T-helper 17 cell (primary cell): ENCODE measurements around the gene IL6. TPM values are rescaled to one million over a fixed set of nuclear protein-coding genes. Genes with fewer than 3 reads are reported as not detected.
"Not testable (repeated sequence)": the region's sequence is repeated elsewhere in the genome, so short reads cannot be mapped to it uniquely, and the experiment has no call there.

Experiments used
- ATAC-seq: fragments of 150-1000 bp; cut with Tn5 transposase; 2 replicates; pipeline ENCODE4 v1.10.0; 2021; ENCODE audit warnings: mild to moderate bottlenecking, moderate library complexity
- DNase-seq, 3 donors: peaks; one replicate each; pipeline versions ENCODE4 v3.0.0 to v3.0.0-alpha.2; 2020 to 2021
- H3K9me3 ChIP-seq: one replicate; pipeline ENCODE4 v1.7.0; 2013; ENCODE audit warnings: low read length, mild to moderate bottlenecking; ENCODE audit not compliant: control insufficient read depth, poor library complexity, severe bottlenecking
- H3K27ac Mint-ChIP-seq: one replicate; pipeline ENCODE4 v1.8.0; 2022; ENCODE audit warnings: mild to moderate bottlenecking, moderate library complexity, mixed read lengths
- H3K27me3 Mint-ChIP-seq: one replicate; pipeline ENCODE4 v1.8.0; 2022; ENCODE audit warnings: mixed read lengths
- H3K36me3 Mint-ChIP-seq: one replicate; pipeline ENCODE4 v1.8.0; 2022; ENCODE audit warnings: low read depth, mixed read lengths
- H3K4me1 Mint-ChIP-seq: one replicate; pipeline ENCODE4 v1.8.0; 2022; ENCODE audit warnings: mild to moderate bottlenecking, mixed read lengths
- H3K4me3 Mint-ChIP-seq: one replicate; pipeline ENCODE4 v1.8.0; 2022; ENCODE audit warnings: mild to moderate bottlenecking, moderate library complexity, mixed read lengths
- total RNA-seq, 4 donors: library from RNA in 2 of 4; stranded (reverse) in 2 of 4; gene quantifications; one replicate each; pipeline ENCODE4 v1.2.3 and lab custom pipeline; 2022 to 2026

IL6 gene
- total RNA-seq, 2 donors from 2014 or later, result 0.57 to 1.5 TPM

- H3K36me3 Mint-ChIP-seq, result no peaks in the 10 kb centered on the region
- H3K9me3 ChIP-seq, result no peaks in the 10 kb centered on the region
- peaks cover 38% of the 10 kb centered on the region for H3K4me1 Mint-ChIP-seq
- peaks cover 6% of the 10 kb centered on the region for H3K27me3 Mint-ChIP-seq
- peak overlapping the region; percentile 72 for H3K27ac Mint-ChIP-seq
- H3K4me3 Mint-ChIP-seq, result peak overlapping the region; percentile 25
- DNase-seq (no peak), ATAC-seq (peak; percentile 66)
These were observed 30.3 kb upstream of the IL6 start for GRCh38 chr7:22696541-22697228.

DNA sequence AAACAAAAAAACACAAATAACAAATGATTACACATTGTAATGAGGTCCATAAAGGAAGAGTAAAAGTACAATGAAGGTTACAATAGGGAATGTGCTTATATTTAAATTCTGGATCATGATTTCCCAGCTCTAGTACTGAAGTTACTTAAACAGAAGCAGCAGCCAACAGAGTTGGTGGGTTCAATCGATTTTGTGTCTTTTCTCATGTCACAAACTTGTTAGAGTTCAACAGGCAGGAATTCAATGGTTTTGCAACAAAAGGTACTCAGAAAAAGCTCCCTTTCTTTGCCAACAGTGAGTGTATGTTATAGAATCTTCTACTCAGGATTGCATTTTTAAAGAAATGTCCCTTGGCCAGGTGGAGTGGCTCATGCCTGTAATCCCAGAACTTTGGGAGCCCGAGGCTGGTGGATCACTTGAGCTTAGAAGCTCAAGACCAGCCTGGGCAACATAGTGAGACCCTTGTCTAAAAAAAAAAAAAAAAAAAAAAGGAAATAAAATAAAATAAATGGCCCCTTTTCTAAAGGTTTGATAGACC lies 29.6 kb upstream of the IL6 start:
- Mint-ChIP-seq H3K27me3 (peaks cover 6% of the 10 kb centered on the region), H3K4me1 (peaks cover 38% of the 10 kb centered on the region), H3K36me3 (no peaks in the 10 kb centered on the region), H3K27ac (peak overlapping the region; percentile 88), H3K4me3 (no peak overlapping the region)
- no peaks in the 10 kb centered on the region for H3K9me3 ChIP-seq
- ATAC-seq (no peak), DNase-seq (no peak)

DNA sequence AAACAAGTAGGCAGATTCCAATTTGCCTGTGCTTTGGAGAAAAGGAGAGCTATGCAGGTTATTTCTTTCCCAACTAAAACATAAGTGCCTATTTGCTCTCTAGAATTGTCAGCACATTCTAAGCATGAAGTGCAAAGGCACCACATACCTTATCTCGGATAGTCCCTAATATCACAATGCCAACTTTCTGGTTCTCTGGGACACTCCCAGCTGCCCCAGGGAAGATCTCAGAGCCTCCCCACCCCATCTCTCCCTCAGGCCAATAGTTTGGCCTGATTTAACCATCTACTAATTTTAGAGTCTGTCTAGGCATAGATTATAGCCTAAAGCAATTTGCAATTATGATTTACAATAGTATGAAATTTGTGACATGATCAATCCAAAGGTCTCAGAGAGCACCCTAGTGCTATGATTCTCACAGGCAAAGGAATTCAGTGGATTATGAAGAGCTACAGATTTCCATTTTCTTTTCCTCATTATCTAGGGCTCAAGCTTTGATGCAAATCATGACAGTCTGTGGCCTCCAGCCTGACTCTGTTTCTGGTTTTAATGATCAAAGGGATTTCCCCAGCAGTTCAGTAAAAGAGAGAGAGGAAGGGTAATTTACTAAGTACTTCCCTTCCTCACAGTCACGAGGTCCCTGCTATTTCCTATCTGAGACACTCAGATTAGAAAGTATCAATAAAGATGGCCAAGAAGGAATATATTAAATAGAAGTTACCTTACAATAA lies 29.0 kb upstream of the IL6 start:
- peak; percentile 88 for ATAC-seq
- Mint-ChIP-seq H3K27ac (peak overlapping the region; percentile 88), H3K4me1 (peaks cover 38% of the 10 kb centered on the region), H3K4me3 (peak overlapping the region; percentile 42), H3K36me3 (no peaks in the 10 kb centered on the region), H3K27me3 (peaks cover 4% of the 10 kb centered on the region)
- H3K9me3 ChIP-seq, result no peaks in the 10 kb centered on the region
- DNase-seq, result no peak

GRCh38 chr7:22698767-22699166 lies 28.2 kb upstream of the IL6 start:
- H3K4me3 Mint-ChIP-seq, result peak overlapping the region; percentile 42
- peaks cover 4% of the 10 kb centered on the region for H3K27me3 Mint-ChIP-seq
- peak overlapping the region; percentile 88 for H3K27ac Mint-ChIP-seq
- no peak for DNase-seq
- peaks cover 38% of the 10 kb centered on the region for H3K4me1 Mint-ChIP-seq
- ATAC-seq, result no peak
- no peaks in the 10 kb centered on the region for H3K9me3 ChIP-seq
- H3K36me3 Mint-ChIP-seq, result no peaks in the 10 kb centered on the region

DNA sequence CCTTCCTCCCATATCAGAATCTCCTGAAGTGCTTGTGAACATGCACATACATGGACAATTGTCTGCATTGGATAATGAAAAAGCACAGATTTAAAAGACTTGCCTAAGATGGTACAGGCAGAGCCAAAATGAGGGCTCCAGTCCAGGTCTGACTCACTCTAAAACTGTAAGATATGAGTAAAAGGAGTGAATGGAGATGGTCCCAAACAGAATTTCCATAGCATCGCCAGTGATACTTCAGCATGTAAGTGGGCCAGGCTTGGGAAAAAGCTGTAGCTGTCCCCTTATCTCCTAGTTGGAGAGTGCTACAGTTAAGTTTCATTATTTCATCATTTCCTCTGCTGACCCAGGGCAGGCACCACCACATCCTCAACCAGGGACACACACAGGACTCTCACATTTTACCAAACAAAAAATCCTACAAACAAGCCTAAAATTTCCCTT lies 26.4 kb upstream of the IL6 start:
- ATAC-seq, result no peak
- Mint-ChIP-seq H3K4me1 (peaks cover 27% of the 10 kb centered on the region), H3K27ac (no peak overlapping the region), H3K4me3 (no peak overlapping the region), H3K27me3 (peaks cover 8% of the 10 kb centered on the region), H3K36me3 (no peaks in the 10 kb centered on the region)
- no peak for DNase-seq
- H3K9me3 ChIP-seq, result no peaks in the 10 kb centered on the region

GRCh38 chr7:22702516-22702915 lies 24.5 kb upstream of the IL6 start:
- Mint-ChIP-seq H3K27me3 (peaks cover 8% of the 10 kb centered on the region), H3K4me1 (peaks cover 14% of the 10 kb centered on the region), H3K27ac (no peak overlapping the region), H3K4me3 (no peak overlapping the region), H3K36me3 (no peaks in the 10 kb centered on the region)
- DNase-seq (no peak), ATAC-seq (no peak)
- no peaks in the 10 kb centered on the region for H3K9me3 ChIP-seq

DNA sequence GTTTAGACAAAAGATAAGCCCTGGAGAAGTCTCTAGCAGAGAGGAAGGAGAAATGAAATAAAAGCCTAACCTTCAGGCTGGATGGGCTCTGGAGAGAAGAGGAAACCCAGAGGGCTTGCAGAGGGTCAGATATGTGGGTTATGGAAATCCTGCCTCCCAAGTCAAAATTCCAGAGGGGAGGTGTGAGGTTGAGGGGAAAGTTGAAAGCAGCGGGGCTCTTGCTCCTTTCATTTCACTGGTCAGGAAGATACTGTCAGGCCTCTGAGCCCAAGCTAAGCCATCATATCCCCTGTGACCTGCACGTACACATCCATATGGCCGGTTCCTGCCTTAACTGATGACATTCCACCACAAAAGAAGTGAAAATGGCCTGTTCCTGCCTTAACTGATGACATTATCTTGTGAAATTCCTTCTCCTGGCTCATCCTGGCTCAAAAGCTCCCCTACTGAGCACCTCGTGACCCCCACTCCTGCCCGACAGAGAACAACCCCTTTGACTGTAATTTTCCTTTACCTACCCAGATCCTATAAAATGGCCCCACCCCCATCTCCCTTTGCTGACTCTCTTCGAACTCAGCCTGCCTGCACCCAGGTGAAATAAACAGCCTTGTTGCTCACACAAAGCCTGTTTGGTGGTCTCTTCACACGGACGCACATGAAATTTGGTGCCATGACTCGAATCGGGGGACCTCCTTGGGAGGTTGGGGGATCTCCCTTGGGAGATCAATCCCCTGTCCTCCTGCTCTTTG lies 23.7 kb upstream of the IL6 start:
- H3K4me1 Mint-ChIP-seq, DNase-seq, H3K27me3 Mint-ChIP-seq, H3K9me3 ChIP-seq, H3K4me3 Mint-ChIP-seq, H3K27ac Mint-ChIP-seq, H3K36me3 Mint-ChIP-seq, ATAC-seq: not testable (repeated sequence)

GRCh38 chr7:22703978-22704610 lies 22.9 kb upstream of the IL6 start:
- not testable (repeated sequence) for H3K36me3 Mint-ChIP-seq, ATAC-seq, H3K4me1 Mint-ChIP-seq, H3K9me3 ChIP-seq, H3K27me3 Mint-ChIP-seq, DNase-seq, H3K27ac Mint-ChIP-seq, H3K4me3 Mint-ChIP-seq

GRCh38 chr7:22704722-22705121 lies 22.3 kb upstream of the IL6 start:
- not testable (repeated sequence) for H3K9me3 ChIP-seq, H3K4me3 Mint-ChIP-seq, H3K4me1 Mint-ChIP-seq, DNase-seq, H3K27ac Mint-ChIP-seq, H3K36me3 Mint-ChIP-seq, ATAC-seq, H3K27me3 Mint-ChIP-seq

DNA sequence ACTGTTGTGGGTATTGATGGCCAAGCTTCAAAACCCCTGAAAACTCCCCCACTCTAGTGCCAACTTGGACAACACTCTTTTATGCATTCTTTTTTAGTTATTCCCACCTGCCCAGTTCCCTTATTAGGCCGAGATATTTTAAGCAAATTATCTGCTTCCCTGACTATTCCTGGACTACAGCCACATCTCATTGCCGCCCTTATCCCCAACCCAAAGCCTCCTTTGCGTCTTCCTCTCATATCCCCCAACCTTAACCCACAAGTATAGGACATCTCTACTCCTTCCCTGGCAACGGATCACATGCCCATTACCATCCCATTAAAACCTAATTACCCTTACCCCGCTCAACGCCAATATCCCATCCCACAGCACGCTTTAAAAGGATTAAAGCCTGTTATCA lies 21.1 kb upstream of the IL6 start:
- ATAC-seq, result not testable (repeated sequence)

DNA sequence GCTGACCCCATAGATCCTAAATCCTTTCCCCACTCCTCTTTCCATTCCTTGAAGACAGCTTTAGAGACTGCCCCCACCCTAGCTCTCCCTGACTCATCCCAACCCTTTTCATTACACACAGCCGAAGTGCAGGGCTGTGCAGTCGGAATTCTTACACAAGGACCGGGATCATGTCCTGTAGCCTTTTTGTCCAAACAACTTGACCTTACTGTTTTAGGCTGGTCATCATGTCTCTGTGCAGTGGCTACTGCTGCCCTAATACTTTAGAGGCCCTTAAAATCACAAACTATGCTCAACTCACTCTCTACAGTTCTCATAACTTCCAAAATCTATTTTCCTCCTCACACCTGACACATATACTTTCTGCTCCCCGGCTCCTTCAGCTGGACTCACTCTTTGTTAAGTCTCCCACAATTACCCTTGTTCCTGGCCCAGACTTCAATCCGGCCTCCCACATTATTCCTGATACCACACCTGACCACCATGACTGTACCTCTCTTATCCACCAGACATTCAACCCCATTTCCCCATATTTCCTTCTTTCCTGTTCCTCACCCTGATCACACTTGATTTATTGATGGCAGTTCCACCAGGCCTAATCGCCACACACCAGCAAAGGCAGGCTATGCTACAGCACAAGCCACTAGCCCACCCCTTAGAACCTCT lies 19.8 kb upstream of the IL6 start:
- H3K9me3 ChIP-seq, result not testable (repeated sequence)

More for the DNA sequence above, 21.1 kb upstream of the IL6 start:
- H3K36me3 Mint-ChIP-seq, H3K27me3 Mint-ChIP-seq, H3K4me3 Mint-ChIP-seq, H3K27ac Mint-ChIP-seq, H3K9me3 ChIP-seq, DNase-seq, H3K4me1 Mint-ChIP-seq: not testable (repeated sequence)

GRCh38 chr7:22708214-22708613 lies 18.8 kb upstream of the IL6 start:
- not testable (repeated sequence) for DNase-seq, H3K4me3 Mint-ChIP-seq, H3K9me3 ChIP-seq, ATAC-seq, H3K4me1 Mint-ChIP-seq, H3K27ac Mint-ChIP-seq, H3K36me3 Mint-ChIP-seq
- H3K27me3 Mint-ChIP-seq, result peaks cover 15% of the 10 kb centered on the region

More for the DNA sequence above, 19.8 kb upstream of the IL6 start:
- not testable (repeated sequence) for H3K4me1 Mint-ChIP-seq, H3K4me3 Mint-ChIP-seq, H3K36me3 Mint-ChIP-seq, H3K27ac Mint-ChIP-seq, ATAC-seq, DNase-seq
- H3K27me3 Mint-ChIP-seq, result peaks cover 15% of the 10 kb centered on the region
